ENCODE data around the gene ADAM12.

ADAM12 gene

GRCh38 chr10:126041117-126041516, 347.2 kb downstream of the ADAM12 start:
- Mint-ChIP-seq H3K27ac (peak overlapping the region; percentile 85 to 97 (median 97)), H3K4me1 (peaks cover 35% of the 10 kb centered on the region), H3K36me3 (ENCODE audit: low read depth) (peaks cover 13% of the 10 kb centered on the region), H3K9me3 (peaks cover 3% of the 10 kb centered on the region), H3K4me3 (no peak overlapping the region), H3K27me3 (ENCODE audit: low read depth) (peaks cover 11% of the 10 kb centered on the region)
- no peak for TF ChIP-seq CTCF (IDR thresholded peaks at IDR 0.05; ENCODE audit: unreplicated experiment in 3 of 3)

- H3K9me3 Mint-ChIP-seq: peaks cover 18% of the 10 kb centered on the region
- peaks cover 18% of the 10 kb centered on the region for H3K4me1 Mint-ChIP-seq
- peaks cover 11% of the 10 kb centered on the region for H3K27me3 Mint-ChIP-seq (ENCODE audit: low read depth)
- no peak overlapping the region for H3K27ac Mint-ChIP-seq
- H3K4me3 Mint-ChIP-seq: no peak overlapping the region
- H3K36me3 Mint-ChIP-seq (ENCODE audit: low read depth): peaks cover 33% of the 10 kb centered on the region
- TF ChIP-seq CTCF (IDR thresholded peaks at IDR 0.05; ENCODE audit: unreplicated experiment in 3 of 3): no peak
These were observed 350.3 kb downstream of the ADAM12 start for GRCh38 chr10:126037946-126038345.

- H3K9me3 Mint-ChIP-seq: peaks cover 18% of the 10 kb centered on the region
- peaks cover 7% of the 10 kb centered on the region for H3K4me1 Mint-ChIP-seq
- TF ChIP-seq CTCF (IDR thresholded peaks at IDR 0.05; ENCODE audit: unreplicated experiment in 3 of 3): no peak
- H3K36me3 Mint-ChIP-seq (ENCODE audit: low read depth): peaks cover 42% of the 10 kb centered on the region
- no peak overlapping the region for H3K4me3 Mint-ChIP-seq
- no peak overlapping the region for H3K27ac Mint-ChIP-seq
- peaks cover 6% of the 10 kb centered on the region for H3K27me3 Mint-ChIP-seq (ENCODE audit: low read depth)
These were observed 351.8 kb downstream of the ADAM12 start for GRCh38 chr10:126036515-126036914.

GRCh38 chr10:126034586-126034985, 353.7 kb downstream of the ADAM12 start:
- no peak overlapping the region for H3K27ac Mint-ChIP-seq
- no peaks in the 10 kb centered on the region for H3K27me3 Mint-ChIP-seq (ENCODE audit: low read depth)
- TF ChIP-seq CTCF (IDR thresholded peaks at IDR 0.05; ENCODE audit: unreplicated experiment in 3 of 3): no peak
- peaks cover 25% of the 10 kb centered on the region for H3K9me3 Mint-ChIP-seq
- peaks cover 51% of the 10 kb centered on the region for H3K36me3 Mint-ChIP-seq (ENCODE audit: low read depth)
- no peaks in the 10 kb centered on the region for H3K4me1 Mint-ChIP-seq
- no peak overlapping the region for H3K4me3 Mint-ChIP-seq

GRCh38 chr10:126029999-126030398, 358.3 kb downstream of the ADAM12 start:
- Mint-ChIP-seq H3K27ac (no peak overlapping the region), H3K4me1 (no peaks in the 10 kb centered on the region), H3K36me3 (ENCODE audit: low read depth) (peaks cover 79% of the 10 kb centered on the region), H3K9me3 (peaks cover 58% of the 10 kb centered on the region), H3K4me3 (no peak overlapping the region), H3K27me3 (ENCODE audit: low read depth) (no peaks in the 10 kb centered on the region)
- no peak for TF ChIP-seq CTCF (IDR thresholded peaks at IDR 0.05; ENCODE audit: unreplicated experiment in 3 of 3)

GRCh38 chr10:126027692-126028091, 360.6 kb downstream of the ADAM12 start:
- no peaks in the 10 kb centered on the region for H3K4me1 Mint-ChIP-seq
- peaks cover 50% of the 10 kb centered on the region for H3K9me3 Mint-ChIP-seq
- no peak overlapping the region for H3K4me3 Mint-ChIP-seq
- H3K36me3 Mint-ChIP-seq (ENCODE audit: low read depth): peaks cover 73% of the 10 kb centered on the region
- TF ChIP-seq CTCF (IDR thresholded peaks at IDR 0.05; ENCODE audit: unreplicated experiment in 3 of 3): no peak
- H3K27ac Mint-ChIP-seq: no peak overlapping the region
- no peaks in the 10 kb centered on the region for H3K27me3 Mint-ChIP-seq (ENCODE audit: low read depth)

Measured in nephron (organoid).